Endothelial cell (in vitro differentiated cells): ENCODE measurements around the gene GAB2. TPM values are rescaled to one million over a fixed set of nuclear protein-coding genes. Genes with fewer than 3 reads are reported as not detected.
"Not testable (repeated sequence)": the region's sequence is repeated elsewhere in the genome, so short reads cannot be mapped to it uniquely, and the experiment has no call there.

Source experiments
- DNase-seq: peaks from one replicate; pipeline ENCODE4 v3.0.0; 2021; ENCODE audit warnings: low spot score
- H3K27ac Mint-ChIP-seq: one replicate; pipeline ENCODE4 v1.8.0; 2021; ENCODE audit warnings: mixed read lengths, inconsistent platforms; ENCODE audit not compliant: unreplicated experiment
- H3K27me3 Mint-ChIP-seq: one replicate; pipeline ENCODE4 v1.8.0; 2021; ENCODE audit warnings: mild to moderate bottlenecking, moderate library complexity, mixed read lengths, inconsistent platforms; ENCODE audit not compliant: unreplicated experiment
- H3K36me3 Mint-ChIP-seq: one replicate; pipeline ENCODE4 v1.8.0; 2021; ENCODE audit warnings: mild to moderate bottlenecking, low read depth, mixed read lengths, inconsistent platforms; ENCODE audit not compliant: unreplicated experiment
- H3K4me1 Mint-ChIP-seq: one replicate; pipeline ENCODE4 v1.8.0; 2021; ENCODE audit warnings: mild to moderate bottlenecking, mixed read lengths, inconsistent platforms; ENCODE audit not compliant: unreplicated experiment
- H3K4me3 Mint-ChIP-seq: one replicate; pipeline ENCODE4 v1.8.0; 2021; ENCODE audit warnings: mild to moderate bottlenecking, mixed read lengths, inconsistent platforms; ENCODE audit not compliant: unreplicated experiment
- H3K9me3 Mint-ChIP-seq: one replicate; pipeline ENCODE4 v1.8.0; 2021; ENCODE audit warnings: mixed read lengths, inconsistent platforms; ENCODE audit not compliant: unreplicated experiment
- CTCF ChIP-seq: fragments of 200-600 bp; sonication (generic); IDR thresholded peaks from one replicate; pipeline ENCODE4 v1.5.0; 2021; ENCODE audit warnings: antibody characterized with exemption; ENCODE audit not compliant: unreplicated experiment
- total RNA-seq: library from RNA; stranded (reverse); fragmentation: NEBNext Ultra II Directional; extraction: Animal tissue kit (Norgen Biotek cat#: 25700); gene quantifications from one replicate; pipeline ENCODE4 v1.2.1, GENCODE V29; 2021; ENCODE audit not compliant: unreplicated experiment

The GAB2 gene
- total RNA-seq, 1 donor from 2014 or later, result 81.0 TPM

GRCh38 chr11:78295991-78296930, 121.4 kb downstream of the GAB2 start:
- no peaks in the 10 kb centered on the region for H3K9me3 Mint-ChIP-seq
- no peak for DNase-seq
- H3K4me3 Mint-ChIP-seq, result no peak overlapping the region
- no peak overlapping the region for H3K27ac Mint-ChIP-seq
- peaks cover 3% of the 10 kb centered on the region for H3K36me3 Mint-ChIP-seq
- TF ChIP-seq CTCF, result no peak
- H3K27me3 Mint-ChIP-seq, result peaks cover 3% of the 10 kb centered on the region
- peaks cover 22% of the 10 kb centered on the region for H3K4me1 Mint-ChIP-seq

- Mint-ChIP-seq H3K4me3 (no peak overlapping the region), H3K27ac (peak overlapping the region; percentile 28), H3K4me1 (peaks cover 22% of the 10 kb centered on the region), H3K27me3 (peaks cover 3% of the 10 kb centered on the region), H3K9me3 (no peaks in the 10 kb centered on the region), H3K36me3 (peaks cover 9% of the 10 kb centered on the region)
- no peak for TF ChIP-seq CTCF
- DNase-seq, result no peak
Observed at GRCh38 chr11:78295347-78295746, 122.3 kb downstream of the GAB2 start.

- not testable (repeated sequence) for H3K4me3 Mint-ChIP-seq, DNase-seq, H3K36me3 Mint-ChIP-seq, H3K27me3 Mint-ChIP-seq, H3K27ac Mint-ChIP-seq, H3K9me3 Mint-ChIP-seq
- H3K4me1 Mint-ChIP-seq, result peaks cover 19% of the 10 kb centered on the region
Observed at GRCh38 chr11:78294100-78294499, 123.5 kb downstream of the GAB2 start.

GRCh38 chr11:78293536-78293935, 124.1 kb downstream of the GAB2 start:
- Mint-ChIP-seq H3K9me3 (no peaks in the 10 kb centered on the region), H3K27ac (no peak overlapping the region), H3K4me3 (no peak overlapping the region), H3K4me1 (peaks cover 15% of the 10 kb centered on the region), H3K27me3 (peaks cover 5% of the 10 kb centered on the region), H3K36me3 (peaks cover 10% of the 10 kb centered on the region)
- no peak for TF ChIP-seq CTCF
- DNase-seq, result no peak

- Mint-ChIP-seq H3K27me3 (peaks cover 5% of the 10 kb centered on the region), H3K27ac (no peak overlapping the region), H3K4me1 (peaks cover 7% of the 10 kb centered on the region)
Observed at GRCh38 chr11:78292109-78292803, 125.4 kb downstream of the GAB2 start.

More at GRCh38 chr11:78292109-78292803, 125.4 kb downstream of the GAB2 start:
- no peaks in the 10 kb centered on the region for H3K9me3 Mint-ChIP-seq
- H3K36me3 Mint-ChIP-seq, result peaks cover 10% of the 10 kb centered on the region
- TF ChIP-seq CTCF, result no peak
- no peak overlapping the region for H3K4me3 Mint-ChIP-seq
- no peak for DNase-seq
